Measurements from ENCODE around the gene KRTAP10-6. TPM values are rescaled to one million over a fixed set of nuclear protein-coding genes. Genes with fewer than 3 reads are reported as not detected.
A peak's percentile ranks its signal among the peaks of the same experiment; 100 is the strongest.

KRTAP10-6 gene
- total RNA-seq, 1 donor from 2014 or later = not detected

DNA sequence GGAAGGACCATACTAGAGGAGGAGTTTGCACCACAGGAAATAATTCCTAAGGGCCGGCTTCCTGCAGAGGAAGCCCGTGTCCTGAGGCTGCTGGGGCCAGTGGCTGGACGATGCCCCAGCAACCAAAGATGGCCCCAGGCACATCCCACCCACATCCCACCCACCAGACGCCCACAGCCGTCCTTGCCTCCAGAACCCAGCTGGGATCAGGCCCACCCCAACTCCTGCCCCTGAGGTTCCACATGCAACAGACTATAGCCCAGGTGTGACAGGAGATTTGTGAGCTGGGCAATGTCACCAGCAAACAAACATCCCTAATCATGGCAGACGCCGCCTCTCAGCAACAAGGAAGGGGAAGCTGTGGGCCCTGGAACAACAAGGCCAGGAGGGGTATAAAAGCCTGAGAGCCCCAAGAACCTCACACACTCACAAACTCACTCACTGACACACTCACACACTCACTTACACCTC is 34.4 kb upstream of the KRTAP10-6 start, which contains the start of gene KRTAP10-9:
Gene KRTAP10-9, plus strand, starts transcription at position 421 of the 471 bp plus-strand sequence. CDS start 79 bp downstream, outside the sequence.
- H3K4me3 ChIP-seq = no peak within 1 kb of the TSS
- no peak for DNase-seq
- ATAC-seq = no peak
- peaks cover 20% of the 10 kb centered on the region for H3K9me3 ChIP-seq
- no peaks in the 10 kb centered on the region for H3K27me3 ChIP-seq
- TF ChIP-seq, protein P1, sequence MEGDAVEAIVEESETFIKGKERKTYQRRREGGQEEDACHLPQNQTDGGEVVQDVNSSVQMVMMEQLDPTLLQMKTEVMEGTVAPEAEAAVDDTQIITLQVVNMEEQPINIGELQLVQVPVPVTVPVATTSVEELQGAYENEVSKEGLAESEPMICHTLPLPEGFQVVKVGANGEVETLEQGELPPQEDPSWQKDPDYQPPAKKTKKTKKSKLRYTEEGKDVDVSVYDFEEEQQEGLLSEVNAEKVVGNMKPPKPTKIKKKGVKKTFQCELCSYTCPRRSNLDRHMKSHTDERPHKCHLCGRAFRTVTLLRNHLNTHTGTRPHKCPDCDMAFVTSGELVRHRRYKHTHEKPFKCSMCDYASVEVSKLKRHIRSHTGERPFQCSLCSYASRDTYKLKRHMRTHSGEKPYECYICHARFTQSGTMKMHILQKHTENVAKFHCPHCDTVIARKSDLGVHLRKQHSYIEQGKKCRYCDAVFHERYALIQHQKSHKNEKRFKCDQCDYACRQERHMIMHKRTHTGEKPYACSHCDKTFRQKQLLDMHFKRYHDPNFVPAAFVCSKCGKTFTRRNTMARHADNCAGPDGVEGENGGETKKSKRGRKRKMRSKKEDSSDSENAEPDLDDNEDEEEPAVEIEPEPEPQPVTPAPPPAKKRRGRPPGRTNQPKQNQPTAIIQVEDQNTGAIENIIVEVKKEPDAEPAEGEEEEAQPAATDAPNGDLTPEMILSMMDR (IDR thresholded peaks at IDR 0.05) = no peak
- no peak within 1 kb of the TSS for H3K27ac ChIP-seq
- H3K36me3 ChIP-seq = no peaks in the 10 kb centered on the region
- intact Hi-C loops (cut with DNase I) = no loop called here
- H3K4me1 ChIP-seq = no peaks in the 10 kb centered on the region

GRCh38 chr21:44626262-44626661 is 34.0 kb upstream of the KRTAP10-6 start:
- Histone ChIP-seq H3K9me3 (peaks cover 17% of the 10 kb centered on the region), H3K4me1 (no peaks in the 10 kb centered on the region), H3K4me3 (no peak overlapping the region), H3K36me3 (no peaks in the 10 kb centered on the region), H3K27me3 (no peaks in the 10 kb centered on the region), H3K27ac (no peak overlapping the region)
- no peak for ATAC-seq
- intact Hi-C loops (cut with DNase I) = no loop called here
- TF ChIP-seq, protein P1 (IDR thresholded peaks at IDR 0.05) = no peak
- no peak for DNase-seq

GRCh38 chr21:44625756-44626155 is 33.5 kb upstream of the KRTAP10-6 start:
- Histone ChIP-seq H3K27ac (no peak overlapping the region), H3K27me3 (no peaks in the 10 kb centered on the region), H3K9me3 (peaks cover 12% of the 10 kb centered on the region), H3K36me3 (no peaks in the 10 kb centered on the region), H3K4me3 (no peak overlapping the region), H3K4me1 (no peaks in the 10 kb centered on the region)
- TF ChIP-seq, protein P1 (IDR thresholded peaks at IDR 0.05) = no peak
- DNase-seq = no peak
- ATAC-seq = no peak
- intact Hi-C loops (cut with DNase I) = no loop called here

DNA sequence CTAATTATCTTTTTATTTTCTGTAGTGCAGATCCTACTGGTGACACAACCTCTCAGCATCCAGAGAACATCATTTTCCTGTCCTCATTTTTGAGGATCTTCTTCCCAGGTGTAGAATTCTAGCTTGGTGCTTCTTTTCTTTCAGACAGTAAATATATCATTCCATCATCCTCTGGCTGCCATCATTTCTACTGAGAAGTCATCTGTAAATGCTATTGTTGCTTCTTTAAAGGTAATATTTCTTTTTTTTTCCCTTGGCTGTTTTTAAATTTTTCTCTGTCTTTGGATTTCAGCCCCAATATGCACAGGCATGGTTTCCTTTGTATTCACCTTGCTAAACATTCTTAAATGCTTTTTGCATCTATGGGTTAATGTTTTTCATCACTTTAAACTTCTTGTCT is 31.3 kb upstream of the KRTAP10-6 start:
- TF ChIP-seq, protein P1 (IDR thresholded peaks at IDR 0.05) = no peak
- no peaks in the 10 kb centered on the region for H3K4me1 ChIP-seq
- DNase-seq = no peak
- intact Hi-C loops (cut with DNase I) = no loop called here
- H3K36me3 ChIP-seq = no peaks in the 10 kb centered on the region
- H3K27me3 ChIP-seq = no peaks in the 10 kb centered on the region
- no peak overlapping the region for H3K27ac ChIP-seq
- peaks cover 12% of the 10 kb centered on the region for H3K9me3 ChIP-seq
- ATAC-seq = no peak
- H3K4me3 ChIP-seq = no peak overlapping the region

- ATAC-seq (no peak), DNase-seq (no peak)
- no peaks in the 10 kb centered on the region for H3K4me1 ChIP-seq
- H3K4me3 ChIP-seq = no peak overlapping the region
- TF ChIP-seq, protein P1 (IDR thresholded peaks at IDR 0.05) = no peak
- no peak overlapping the region for H3K27ac ChIP-seq
- no peaks in the 10 kb centered on the region for H3K27me3 ChIP-seq
- peaks cover 12% of the 10 kb centered on the region for H3K9me3 ChIP-seq
- no peaks in the 10 kb centered on the region for H3K36me3 ChIP-seq
- intact Hi-C loops (cut with DNase I) = no loop called here
Observed at GRCh38 chr21:44619886-44620285, 27.6 kb upstream of the KRTAP10-6 start.

DNA sequence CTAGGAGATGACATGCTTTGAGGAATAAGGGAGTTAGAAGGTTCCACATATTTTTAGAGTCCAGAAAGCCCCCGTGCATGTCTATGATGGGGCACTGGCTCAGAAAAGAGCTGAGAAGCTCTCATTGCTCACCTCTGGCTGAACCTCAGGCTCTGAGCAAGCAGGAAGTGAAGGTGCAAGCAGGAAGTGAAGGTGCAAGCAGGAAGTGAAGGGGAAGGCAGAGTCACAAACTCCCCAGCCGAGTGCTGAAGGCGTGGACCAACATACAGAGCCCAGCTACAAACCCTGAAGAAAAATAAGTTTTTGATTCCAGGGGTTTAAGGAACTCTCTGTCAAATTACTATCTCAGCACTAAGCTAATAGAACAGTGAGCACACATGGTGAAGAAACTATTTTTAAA is 26.6 kb upstream of the KRTAP10-6 start:
- no peaks in the 10 kb centered on the region for H3K27me3 ChIP-seq
- H3K4me1 ChIP-seq = no peaks in the 10 kb centered on the region
- intact Hi-C loops (cut with DNase I) = no loop called here
- TF ChIP-seq, protein P1 (IDR thresholded peaks at IDR 0.05) = no peak
- H3K36me3 ChIP-seq = no peaks in the 10 kb centered on the region
- ATAC-seq = peak; percentile 44
- peak overlapping the region; percentile 39 for H3K27ac ChIP-seq
- peaks cover 9% of the 10 kb centered on the region for H3K9me3 ChIP-seq
- no peak overlapping the region for H3K4me3 ChIP-seq
- no peak for DNase-seq
